ENCODE measurements around the gene UROD.

DNA sequence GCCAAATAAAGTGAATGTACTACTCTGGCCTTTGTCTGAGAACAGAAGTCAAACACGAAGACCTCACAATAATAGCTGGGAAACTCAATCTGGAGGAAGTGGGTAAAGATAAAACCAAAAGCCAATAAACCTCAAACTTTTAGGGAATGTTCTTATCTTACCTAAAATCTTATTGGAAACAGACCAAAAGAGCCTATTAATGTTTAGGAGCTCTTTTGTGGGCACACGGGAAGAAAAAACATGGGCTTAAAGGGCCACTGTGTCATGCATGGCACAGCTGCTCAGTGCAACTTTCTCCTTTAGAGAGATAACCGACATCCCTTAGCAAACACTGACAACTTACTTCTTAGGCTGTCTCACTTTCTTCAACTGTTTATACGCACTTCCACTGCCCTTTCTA, 41.7 kb upstream of the UROD start:
- TF ChIP-seq, protein P1, sequence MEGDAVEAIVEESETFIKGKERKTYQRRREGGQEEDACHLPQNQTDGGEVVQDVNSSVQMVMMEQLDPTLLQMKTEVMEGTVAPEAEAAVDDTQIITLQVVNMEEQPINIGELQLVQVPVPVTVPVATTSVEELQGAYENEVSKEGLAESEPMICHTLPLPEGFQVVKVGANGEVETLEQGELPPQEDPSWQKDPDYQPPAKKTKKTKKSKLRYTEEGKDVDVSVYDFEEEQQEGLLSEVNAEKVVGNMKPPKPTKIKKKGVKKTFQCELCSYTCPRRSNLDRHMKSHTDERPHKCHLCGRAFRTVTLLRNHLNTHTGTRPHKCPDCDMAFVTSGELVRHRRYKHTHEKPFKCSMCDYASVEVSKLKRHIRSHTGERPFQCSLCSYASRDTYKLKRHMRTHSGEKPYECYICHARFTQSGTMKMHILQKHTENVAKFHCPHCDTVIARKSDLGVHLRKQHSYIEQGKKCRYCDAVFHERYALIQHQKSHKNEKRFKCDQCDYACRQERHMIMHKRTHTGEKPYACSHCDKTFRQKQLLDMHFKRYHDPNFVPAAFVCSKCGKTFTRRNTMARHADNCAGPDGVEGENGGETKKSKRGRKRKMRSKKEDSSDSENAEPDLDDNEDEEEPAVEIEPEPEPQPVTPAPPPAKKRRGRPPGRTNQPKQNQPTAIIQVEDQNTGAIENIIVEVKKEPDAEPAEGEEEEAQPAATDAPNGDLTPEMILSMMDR (IDR thresholded peaks at IDR 0.05): no peak
- no peak for TF ChIP-seq POLR2A (IDR thresholded peaks at IDR 0.05)
